Bronchial epithelial cell (primary cell): ENCODE data around the gene INPP5F. TPM values are rescaled to one million over a fixed set of nuclear protein-coding genes. Genes with fewer than 3 reads are reported as not detected.

Experiments
- DNase-seq: peaks from one replicate; pipeline ENCODE4 v3.0.0-alpha.2; 2010; ENCODE audit warnings: low read depth
- FAIRE-seq: peaks from 2 replicates; lab custom pipeline; 2011; peaks lifted over from hg19 to GRCh38; lab: Jason Lieb, UNC
- H3K27me3 ChIP-seq: 2 replicates; pipeline ENCODE4 v1.5.1; 2011; ENCODE audit warnings: low read length; ENCODE audit not compliant: control insufficient read depth, insufficient read depth
- H3K36me3 ChIP-seq: 2 replicates; pipeline ENCODE4 v1.5.1; 2011; ENCODE audit warnings: low read length; ENCODE audit not compliant: control insufficient read depth, insufficient read depth
- H3K4me3 ChIP-seq: 2 replicates; pipeline ENCODE4 v1.5.1; 2011; ENCODE audit warnings: mild to moderate bottlenecking, low read depth, low read length, control low read depth
- total RNA-seq: library from RNA; depleted of rRNA; stranded (reverse); fragments of >200 nt; gene quantifications from 2 replicates; pipeline ENCODE4 v1.2.1, GENCODE V29; 2014
- TF ChIP-seq, protein P1 (sequence below): IDR thresholded peaks from 2 replicates; pipeline ENCODE4 v1.5.1; 2011; ENCODE audit warnings: mild to moderate bottlenecking, moderate library complexity, low read length, control low read depth, inconsistent platforms; ENCODE audit not compliant: insufficient read depth, severe bottlenecking

INPP5F gene
- total RNA-seq, 1 donor from 2014 or later, result 11.6 TPM

DNA sequence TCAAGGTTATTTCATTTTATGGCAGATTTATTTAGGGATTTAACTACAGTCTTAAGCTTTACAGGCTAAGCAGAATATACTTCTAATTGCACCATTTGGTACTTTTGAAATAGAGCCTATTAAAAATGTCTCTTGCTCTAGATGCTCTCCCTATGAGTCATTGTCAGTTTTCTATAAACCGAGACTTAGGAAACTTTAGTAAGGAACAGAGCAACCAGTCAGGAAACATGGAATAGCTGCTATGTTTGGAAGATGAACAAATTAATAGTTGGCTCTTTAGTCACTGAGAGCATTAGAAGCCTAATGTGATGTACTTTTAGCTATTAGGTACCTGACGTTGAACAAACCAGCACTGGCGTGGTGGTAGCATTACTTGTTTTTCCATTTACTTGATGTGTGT is 35.3 kb downstream of the INPP5F start:
- TF ChIP-seq, protein P1, sequence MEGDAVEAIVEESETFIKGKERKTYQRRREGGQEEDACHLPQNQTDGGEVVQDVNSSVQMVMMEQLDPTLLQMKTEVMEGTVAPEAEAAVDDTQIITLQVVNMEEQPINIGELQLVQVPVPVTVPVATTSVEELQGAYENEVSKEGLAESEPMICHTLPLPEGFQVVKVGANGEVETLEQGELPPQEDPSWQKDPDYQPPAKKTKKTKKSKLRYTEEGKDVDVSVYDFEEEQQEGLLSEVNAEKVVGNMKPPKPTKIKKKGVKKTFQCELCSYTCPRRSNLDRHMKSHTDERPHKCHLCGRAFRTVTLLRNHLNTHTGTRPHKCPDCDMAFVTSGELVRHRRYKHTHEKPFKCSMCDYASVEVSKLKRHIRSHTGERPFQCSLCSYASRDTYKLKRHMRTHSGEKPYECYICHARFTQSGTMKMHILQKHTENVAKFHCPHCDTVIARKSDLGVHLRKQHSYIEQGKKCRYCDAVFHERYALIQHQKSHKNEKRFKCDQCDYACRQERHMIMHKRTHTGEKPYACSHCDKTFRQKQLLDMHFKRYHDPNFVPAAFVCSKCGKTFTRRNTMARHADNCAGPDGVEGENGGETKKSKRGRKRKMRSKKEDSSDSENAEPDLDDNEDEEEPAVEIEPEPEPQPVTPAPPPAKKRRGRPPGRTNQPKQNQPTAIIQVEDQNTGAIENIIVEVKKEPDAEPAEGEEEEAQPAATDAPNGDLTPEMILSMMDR, result no peak
- no peak for FAIRE-seq
- Histone ChIP-seq H3K4me3 (no peak overlapping the region), H3K27me3 (no peaks in the 10 kb centered on the region), H3K36me3 (no peaks in the 10 kb centered on the region)
- DNase-seq, result peak; percentile 65

DNA sequence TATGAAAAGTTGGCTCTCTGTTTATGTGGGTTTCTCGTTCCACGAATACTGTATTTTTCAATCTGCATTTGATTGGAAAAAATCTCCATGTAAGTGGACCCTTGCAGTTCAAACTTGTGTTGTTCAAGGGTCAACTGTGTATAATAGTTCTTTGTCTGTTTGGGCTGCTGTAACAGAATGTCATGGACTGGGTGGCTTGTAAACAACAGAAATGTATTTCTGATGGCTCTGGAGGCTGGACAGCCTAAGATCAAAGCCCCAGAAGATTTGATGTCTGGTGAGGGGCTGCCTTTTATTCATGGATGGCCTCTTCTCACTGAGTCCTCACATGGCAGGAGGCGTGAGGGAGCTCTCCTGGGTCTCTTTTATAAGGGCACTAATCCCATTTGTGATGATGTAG is 36.2 kb downstream of the INPP5F start:
- H3K4me3 ChIP-seq, result no peak overlapping the region
- no peaks in the 10 kb centered on the region for H3K27me3 ChIP-seq
- FAIRE-seq (no peak), DNase-seq (no peak)
- TF ChIP-seq, protein P1, result no peak
- no peaks in the 10 kb centered on the region for H3K36me3 ChIP-seq

DNA sequence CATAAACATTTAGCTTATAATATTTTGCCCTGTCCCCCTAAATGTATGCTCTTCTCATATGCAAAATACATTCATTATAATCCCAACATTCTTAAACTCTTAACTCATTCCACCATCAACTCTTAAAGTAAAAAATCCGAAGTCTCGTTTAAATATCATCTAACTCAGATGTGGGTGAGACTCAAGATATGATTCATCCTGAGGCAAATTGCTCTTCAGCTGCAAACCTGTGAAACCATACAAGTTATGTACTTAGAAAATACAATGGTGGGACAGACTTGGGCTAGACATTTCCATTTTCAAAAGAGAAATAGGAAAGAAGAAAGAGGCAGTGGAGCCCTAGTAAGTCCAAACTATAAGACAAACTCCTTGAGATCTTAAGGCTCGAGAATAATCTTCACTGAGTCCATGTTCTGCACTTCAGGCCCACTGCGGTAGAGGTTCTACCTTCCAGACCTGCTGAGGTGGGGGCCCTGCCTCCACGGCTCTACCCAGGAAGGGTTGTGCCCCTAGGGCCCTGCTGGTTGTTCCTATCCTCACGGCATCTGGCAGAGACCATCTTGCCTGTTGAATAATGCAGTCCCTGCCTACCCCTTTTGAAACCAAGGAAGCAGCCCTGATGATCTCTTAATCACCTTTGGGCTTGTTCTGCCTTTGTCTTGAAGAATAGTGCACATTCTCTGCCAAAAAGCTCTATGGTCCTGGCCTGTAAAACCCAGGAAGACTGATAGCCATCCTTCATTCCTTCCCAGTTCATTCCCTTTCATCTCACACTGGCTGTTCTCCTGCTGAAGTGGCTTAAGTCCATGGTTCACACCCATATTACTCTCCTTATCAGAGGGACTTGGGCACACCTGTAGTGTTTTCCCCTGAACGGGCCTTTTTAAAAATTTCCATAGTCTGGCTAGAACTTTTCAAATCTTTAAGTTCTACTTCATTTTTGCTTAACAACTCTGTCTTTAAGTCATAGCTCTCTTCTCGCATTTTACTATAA is 37.3 kb downstream of the INPP5F start:
- H3K36me3 ChIP-seq, result no peaks in the 10 kb centered on the region
- no peaks in the 10 kb centered on the region for H3K27me3 ChIP-seq
- DNase-seq, result no peak
- TF ChIP-seq, protein P1, result no peak
- no peak overlapping the region for H3K4me3 ChIP-seq
- FAIRE-seq, result no peak

DNA sequence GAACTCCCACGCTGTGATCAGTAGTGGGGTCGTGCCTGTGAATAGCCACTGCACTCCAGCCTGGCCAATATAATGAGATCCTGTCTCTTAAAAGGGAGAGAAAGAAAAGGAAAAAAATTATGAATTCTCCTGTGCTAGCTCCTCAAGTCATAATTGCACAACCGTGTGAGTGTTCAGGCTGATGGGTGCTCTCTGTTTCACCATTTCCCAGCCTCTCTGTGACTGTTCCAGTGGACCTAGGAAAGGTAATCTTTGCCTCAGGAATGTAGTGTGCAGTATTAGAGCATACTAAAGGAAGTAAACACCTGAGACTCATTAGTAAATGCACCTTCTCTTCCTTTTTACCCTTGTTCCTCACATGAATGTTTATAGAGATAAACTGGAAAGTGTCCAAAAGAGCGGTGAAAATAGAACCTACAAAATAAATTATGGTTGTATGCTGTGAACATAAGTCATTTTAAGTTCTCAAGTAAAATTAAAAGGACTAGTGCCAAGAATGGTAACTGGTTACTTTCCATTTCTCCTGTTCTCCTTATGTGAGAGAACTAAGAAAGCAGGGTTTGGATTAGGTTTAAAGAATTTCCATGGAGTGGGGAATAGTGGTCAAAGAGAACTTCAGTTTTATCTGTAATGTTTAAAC is 42.7 kb downstream of the INPP5F start:
- DNase-seq (peak; percentile 83), FAIRE-seq (peak; percentile 62)
- H3K4me3 ChIP-seq, result no peak overlapping the region
- TF ChIP-seq, protein P1, result no peak
- no peaks in the 10 kb centered on the region for H3K27me3 ChIP-seq
- no peaks in the 10 kb centered on the region for H3K36me3 ChIP-seq

DNA sequence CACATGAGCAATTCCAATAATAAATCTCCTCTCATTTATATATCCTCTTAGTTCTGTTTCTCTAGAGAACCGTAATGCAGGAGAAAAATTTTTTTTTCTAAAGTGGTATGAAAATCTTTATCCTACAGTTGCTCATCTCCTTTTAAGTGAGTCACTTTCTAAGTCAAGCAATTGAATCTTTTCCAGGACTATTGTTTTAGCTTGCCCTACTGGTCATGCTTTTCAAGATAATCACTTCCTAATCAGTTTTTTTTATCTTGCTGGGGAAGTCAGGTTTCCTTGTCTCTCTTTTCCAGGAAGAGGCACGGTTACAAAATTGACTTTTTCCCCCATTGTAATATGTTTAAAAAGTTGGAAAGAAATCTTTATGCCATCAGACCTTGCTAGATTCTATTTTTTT is 44.0 kb downstream of the INPP5F start:
- TF ChIP-seq, protein P1, result no peak
- FAIRE-seq (no peak), DNase-seq (peak; percentile 92)

More for the DNA sequence above, 44.0 kb downstream of the INPP5F start:
- H3K27me3 ChIP-seq, result no peaks in the 10 kb centered on the region
- no peak overlapping the region for H3K4me3 ChIP-seq
- H3K36me3 ChIP-seq, result no peaks in the 10 kb centered on the region
